OCI-LY3 (cell line): Measurements from ENCODE around the gene SLIRP.

Experiments used
- CTCF ChIP-seq: fragments of 200-600, 300-600 bp; sonication (generic); IDR thresholded peaks from 2 replicates; pipeline ENCODE4 v1.5.1; 2014; ENCODE audit warnings: antibody characterized with exemption, low read length, low read depth
- EZH2phosphoT487 ChIP-seq: fragments of 200-600 bp; shearing (Covaris generic); IDR thresholded peaks from 2 replicates; pipeline ENCODE4 v1.6.1; 2018; ENCODE audit warnings: antibody characterized with exemption, mixed run types, low read depth

GRCh38 chr14:77722301-77722700 lies 14.4 kb downstream of the SLIRP start:
- TF ChIP-seq CTCF (no peak), EZH2phosphoT487 (no peak)
